UCSD-AML1 (cell line): ENCODE measurements around the gene MAP2.

Source experiments
- DNase-seq: peaks from one replicate; lab custom pipeline; 2025; ENCODE audit not compliant: unreplicated experiment; lab: John Stamatoyannopoulos, UW

The MAP2 gene

GRCh38 chr2:209424781-209425470 lies 1.1 kb downstream of the MAP2 start:
- no peak for DNase-seq

GRCh38 chr2:209425471-209426071 lies 1.7 kb downstream of the MAP2 start:
- DNase-seq = no peak

GRCh38 chr2:209426432-209426831 lies 2.6 kb downstream of the MAP2 start:
- no peak for DNase-seq

- DNase-seq = no peak
Measured at GRCh38 chr2:209431701-209432100, 7.9 kb downstream of the MAP2 start.

GRCh38 chr2:209441541-209441940 lies 17.7 kb downstream of the MAP2 start:
- no peak for DNase-seq

- DNase-seq = no peak
Measured at GRCh38 chr2:209442939-209443338, 19.1 kb downstream of the MAP2 start.

GRCh38 chr2:209445485-209445884 lies 21.6 kb downstream of the MAP2 start:
- no peak for DNase-seq

- no peak for DNase-seq
Measured at GRCh38 chr2:209451209-209451834, 27.5 kb downstream of the MAP2 start.

- no peak for DNase-seq
Measured at GRCh38 chr2:209456489-209456888, 32.6 kb downstream of the MAP2 start.

- no peak for DNase-seq
Measured at GRCh38 chr2:209458008-209458979, 34.4 kb downstream of the MAP2 start.

- DNase-seq = no peak
Measured at GRCh38 chr2:209459359-209459758, 35.5 kb downstream of the MAP2 start.

GRCh38 chr2:209460151-209460761 lies 36.4 kb downstream of the MAP2 start:
- no peak for DNase-seq

GRCh38 chr2:209463226-209463625 lies 39.4 kb downstream of the MAP2 start:
- no peak for DNase-seq

- DNase-seq = no peak
Measured at GRCh38 chr2:209463835-209464234, 40.0 kb downstream of the MAP2 start.

GRCh38 chr2:209468846-209469245 lies 45.0 kb downstream of the MAP2 start:
- DNase-seq = no peak

- no peak for DNase-seq
Measured at GRCh38 chr2:209469481-209469880, 45.6 kb downstream of the MAP2 start.

- DNase-seq = no peak
Measured at GRCh38 chr2:209470466-209470865, 46.6 kb downstream of the MAP2 start.

- no peak for DNase-seq
Measured at GRCh38 chr2:209471037-209471436, 47.2 kb downstream of the MAP2 start.

- no peak for DNase-seq
Measured at GRCh38 chr2:209472112-209472832, 48.4 kb downstream of the MAP2 start.

GRCh38 chr2:209472871-209473270 lies 49.0 kb downstream of the MAP2 start:
- DNase-seq = no peak
